GM12878 (cell line): ENCODE measurements around the gene PRSS8. TPM values are rescaled to one million over a fixed set of nuclear protein-coding genes. Genes with fewer than 3 reads are reported as not detected.

Experiments
- BCLAF1 ChIP-seq: fragments of 450-650 bp; IDR thresholded peaks from 2 replicates; pipeline ENCODE4 v1.6.1; 2017; ENCODE audit warnings: antibody characterized with exemption, mild to moderate bottlenecking, moderate library complexity
- CBX5 ChIP-seq: sonication (generic); IDR thresholded peaks from 2 replicates; pipeline ENCODE4 v1.6.1; 2016; ENCODE audit warnings: low read depth, moderate library complexity, mild to moderate bottlenecking, inconsistent platforms
- CREM ChIP-seq: IDR thresholded peaks from 2 replicates; pipeline ENCODE4 v1.6.1; 2014; ENCODE audit warnings: antibody characterized with exemption, low read depth
- ELK1 ChIP-seq: IDR thresholded peaks from 2 replicates; pipeline ENCODE4 v1.6.1; 2012; ENCODE audit warnings: low read depth, low read length, improper control_type of control experiment
- ESRRA ChIP-seq: IDR thresholded peaks from 2 replicates; pipeline ENCODE4 v1.6.1; 2012; ENCODE audit warnings: mild to moderate bottlenecking, low read length, improper control_type of control experiment
- MXI1 ChIP-seq: fragments of 150-350 bp; IDR thresholded peaks from 2 replicates; pipeline ENCODE4 v1.6.1; 2011; ENCODE audit warnings: low read depth, mild to moderate bottlenecking, inconsistent platforms, low read length, improper control_type of control experiment
- NFYA ChIP-seq: IDR thresholded peaks from 2 replicates; pipeline ENCODE4 v1.6.1; 2011; ENCODE audit warnings: low read depth, mild to moderate bottlenecking, low read length, improper control_type of control experiment, borderline replicate concordance
- NR2F1 ChIP-seq: fragments of 450-650 bp; conservative IDR thresholded peaks from 2 replicates; pipeline ENCODE4 v1.6.1; 2017; ENCODE audit warnings: mild to moderate bottlenecking
- PAX5 ChIP-seq: IDR thresholded peaks from 2 replicates; pipeline ENCODE4 v1.6.1; 2011; ENCODE audit warnings: low read depth, low read length, borderline replicate concordance
- POLR2A ChIP-seq: IDR thresholded peaks from 2 replicates; pipeline ENCODE4 v1.6.1; 2011; ENCODE audit warnings: low read depth, mild to moderate bottlenecking, low read length
- STAT3 ChIP-seq: IDR thresholded peaks from 2 replicates; pipeline ENCODE4 v1.6.1; 2011; ENCODE audit warnings: low read depth, low read length, improper control_type of control experiment
- WRNIP1 ChIP-seq: IDR thresholded peaks from 2 replicates; pipeline ENCODE4 v1.6.1; 2011; ENCODE audit warnings: low read depth, low read length, improper control_type of control experiment, borderline replicate concordance
- ZNF592 ChIP-seq: fragments of 450-650 bp; IDR thresholded peaks from 2 replicates; pipeline ENCODE4 v1.6.1; 2017; ENCODE audit warnings: mild to moderate bottlenecking, moderate library complexity
- polyA plus RNA-seq, 11 experiments: library from polyadenylated mRNA; depleted of rRNA in 4 of 11; unstranded in 6 of 11; stranded (reverse) in 5 of 11; fragments of >200 nt; fragmentation: Nextera tagmentation in 4 of 11; fragmentation: Illumina TruSeq in 1 of 11; extraction: Ambion mirVana in 4 of 11; extraction: Trizol in 1 of 11; gene quantifications; 1 replicate in 1 of 11; 2 replicates in 10 of 11; pipeline versions ENCODE4 v1.2.1 to v1.2.3, GENCODE V29; 2011 to 2016; ENCODE audit warnings: inconsistent platforms in 2 of 11, missing spikeins in 2 of 11, low read depth in 1 of 11
- total RNA-seq, 4 experiments: library from RNA; depleted of rRNA in 3 of 4; stranded (reverse); fragments of >200 nt in 3 of 4; fragmentation: Illumina TruSeq in 1 of 4; extraction: Trizol in 1 of 4; gene quantifications; 2 replicates each; pipeline versions ENCODE4 v1.2.1 to v1.2.3, GENCODE V29; 2013 to 2021
- TF ChIP-seq, protein P1 (sequence below): fragments of 450-650 bp; formaldehyde crosslinking; IDR thresholded peaks from 2 replicates; pipeline ENCODE4 v1.4.0; 2020; ENCODE audit warnings: mild to moderate bottlenecking, moderate library complexity
- TF ChIP-seq, protein P2 (sequence below): fragments of 450-650 bp; IDR thresholded peaks from 2 replicates; pipeline ENCODE4 v1.6.1; 2017; ENCODE audit warnings: mild to moderate bottlenecking

The PRSS8 gene
- total and polyA plus RNA-seq, 10 of the 15 experiments (the other 5 are each of a cell fraction or from before 2014, with no cell fraction given): 0.33 to 0.58 TPM; not detected in 8

DNA sequence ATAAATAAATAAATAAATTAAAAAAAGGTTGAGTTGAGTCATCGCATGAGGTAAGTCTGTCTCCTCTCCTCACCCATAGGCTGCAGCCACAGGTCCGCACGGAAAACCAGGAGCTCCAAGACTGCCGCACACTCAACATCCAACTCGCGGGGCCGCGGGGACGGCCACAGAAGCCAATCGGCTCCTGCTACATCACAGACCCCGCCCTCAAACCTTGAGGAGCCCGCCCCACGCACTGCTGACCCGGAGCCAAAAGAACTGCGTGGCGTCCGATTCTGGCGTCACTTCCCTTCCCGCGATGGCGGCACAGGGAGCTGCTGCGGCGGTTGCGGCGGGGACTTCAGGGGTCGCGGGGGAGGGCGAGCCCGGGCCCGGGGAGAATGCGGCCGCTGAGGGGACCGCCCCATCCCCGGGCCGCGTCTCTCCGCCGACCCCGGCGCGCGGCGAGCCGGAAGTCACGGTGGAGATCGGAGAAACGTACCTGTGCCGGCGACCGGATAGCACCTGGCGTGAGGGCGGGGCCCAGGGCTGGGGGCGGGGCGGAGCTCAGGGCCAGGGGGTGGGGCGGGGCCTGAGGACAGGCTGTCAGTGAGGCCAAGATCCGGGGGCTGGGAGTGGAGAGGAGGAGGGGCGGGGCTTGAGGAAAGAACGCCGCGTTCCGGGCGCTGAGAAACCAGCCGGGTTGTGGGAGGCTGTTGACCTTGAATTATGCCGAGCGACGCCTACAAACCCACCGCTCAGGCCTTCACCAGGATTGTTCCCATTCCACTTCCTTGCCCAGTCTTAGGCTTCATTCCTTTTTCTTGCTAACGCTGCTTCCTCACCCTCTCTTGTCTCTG lies 17.9 kb downstream of the PRSS8 start, which contains the start of gene KAT8 (continued):
- TF ChIP-seq BCLAF1 (no peak), CBX5 (no peak), WRNIP1 (no peak), NR2F1 (peak; percentile 64), PAX5 (no peak), STAT3 (no peak), POLR2A (peak; percentile 96), MXI1 (peak; percentile 31; the same call in 1 of the 2 replicates), CREM (peak; percentile 99), ESRRA (peak; percentile 34), ZNF592 (no peak; the same call in 1 of the 2 replicates), NFYA (no peak), ELK1 (peak; percentile 34; the same call in 1 of the 2 replicates)
- TF ChIP-seq, protein P1, sequence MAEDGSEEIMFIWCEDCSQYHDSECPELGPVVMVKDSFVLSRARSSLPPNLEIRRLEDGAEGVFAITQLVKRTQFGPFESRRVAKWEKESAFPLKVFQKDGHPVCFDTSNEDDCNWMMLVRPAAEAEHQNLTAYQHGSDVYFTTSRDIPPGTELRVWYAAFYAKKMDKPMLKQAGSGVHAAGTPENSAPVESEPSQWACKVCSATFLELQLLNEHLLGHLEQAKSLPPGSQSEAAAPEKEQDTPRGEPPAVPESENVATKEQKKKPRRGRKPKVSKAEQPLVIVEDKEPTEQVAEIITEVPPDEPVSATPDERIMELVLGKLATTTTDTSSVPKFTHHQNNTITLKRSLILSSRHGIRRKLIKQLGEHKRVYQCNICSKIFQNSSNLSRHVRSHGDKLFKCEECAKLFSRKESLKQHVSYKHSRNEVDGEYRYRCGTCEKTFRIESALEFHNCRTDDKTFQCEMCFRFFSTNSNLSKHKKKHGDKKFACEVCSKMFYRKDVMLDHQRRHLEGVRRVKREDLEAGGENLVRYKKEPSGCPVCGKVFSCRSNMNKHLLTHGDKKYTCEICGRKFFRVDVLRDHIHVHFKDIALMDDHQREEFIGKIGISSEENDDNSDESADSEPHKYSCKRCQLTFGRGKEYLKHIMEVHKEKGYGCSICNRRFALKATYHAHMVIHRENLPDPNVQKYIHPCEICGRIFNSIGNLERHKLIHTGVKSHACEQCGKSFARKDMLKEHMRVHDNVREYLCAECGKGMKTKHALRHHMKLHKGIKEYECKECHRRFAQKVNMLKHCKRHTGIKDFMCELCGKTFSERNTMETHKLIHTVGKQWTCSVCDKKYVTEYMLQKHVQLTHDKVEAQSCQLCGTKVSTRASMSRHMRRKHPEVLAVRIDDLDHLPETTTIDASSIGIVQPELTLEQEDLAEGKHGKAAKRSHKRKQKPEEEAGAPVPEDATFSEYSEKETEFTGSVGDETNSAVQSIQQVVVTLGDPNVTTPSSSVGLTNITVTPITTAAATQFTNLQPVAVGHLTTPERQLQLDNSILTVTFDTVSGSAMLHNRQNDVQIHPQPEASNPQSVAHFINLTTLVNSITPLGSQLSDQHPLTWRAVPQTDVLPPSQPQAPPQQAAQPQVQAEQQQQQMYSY (CRISPR knock-in tag): no peak
- TF ChIP-seq, protein P2, sequence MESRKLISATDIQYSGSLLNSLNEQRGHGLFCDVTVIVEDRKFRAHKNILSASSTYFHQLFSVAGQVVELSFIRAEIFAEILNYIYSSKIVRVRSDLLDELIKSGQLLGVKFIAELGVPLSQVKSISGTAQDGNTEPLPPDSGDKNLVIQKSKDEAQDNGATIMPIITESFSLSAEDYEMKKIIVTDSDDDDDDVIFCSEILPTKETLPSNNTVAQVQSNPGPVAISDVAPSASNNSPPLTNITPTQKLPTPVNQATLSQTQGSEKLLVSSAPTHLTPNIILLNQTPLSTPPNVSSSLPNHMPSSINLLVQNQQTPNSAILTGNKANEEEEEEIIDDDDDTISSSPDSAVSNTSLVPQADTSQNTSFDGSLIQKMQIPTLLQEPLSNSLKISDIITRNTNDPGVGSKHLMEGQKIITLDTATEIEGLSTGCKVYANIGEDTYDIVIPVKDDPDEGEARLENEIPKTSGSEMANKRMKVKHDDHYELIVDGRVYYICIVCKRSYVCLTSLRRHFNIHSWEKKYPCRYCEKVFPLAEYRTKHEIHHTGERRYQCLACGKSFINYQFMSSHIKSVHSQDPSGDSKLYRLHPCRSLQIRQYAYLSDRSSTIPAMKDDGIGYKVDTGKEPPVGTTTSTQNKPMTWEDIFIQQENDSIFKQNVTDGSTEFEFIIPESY: 0 out of 2 replicates have a peak, but pooled peaks have one; percentile 16
